K562 (cell line): ENCODE measurements around the gene CST5. TPM values are rescaled to one million over a fixed set of nuclear protein-coding genes. Genes with fewer than 3 reads are reported as not detected.

ENCODE experiments used
- ATAC-seq: fragments of 200-7000 bp; cut with Tn5 transposase; 3 replicates; pipeline ENCODE4 v1.9.1; 2020; ENCODE audit warnings: moderate library complexity
- BruUV-seq: library from RNA; stranded (reverse); fragments of 400-500 nt; replicated peaks from 2 replicates; lab custom pipeline; 2021; lab: Mats Ljungman, UMichigan
- CTCF ChIA-PET: fragments of 300-600 bp; formaldehyde crosslinking; extraction: SDS; loops from one replicate; lab custom pipeline; 2021; ENCODE audit warnings: low intra/inter-chr PET ratio; lab: Yijun Ruan, JAX
- POLR2A ChIA-PET: fragments of 300-600, 350-650 bp; sonication (Branson Sonifier 250); formaldehyde crosslinking; extraction: SDS; loops from one replicate; lab custom pipeline; 2021; ENCODE audit warnings: antibody characterized with exemption, inconsistent platforms; lab: Yijun Ruan, JAX
- DNase-seq, 4 experiments: peaks; one replicate each; pipeline versions ENCODE4 v3.0.0 to v3.0.0-alpha.2; 2011 to 2018; ENCODE audit warnings: low spot score in 3 of 4, mixed read lengths in 3 of 4; ENCODE audit errors: extremely low read depth in 1 of 4
- FAIRE-seq: peaks from 2 replicates; lab custom pipeline; 2011; peaks lifted over from hg19 to GRCh38; lab: Jason Lieb, UNC
- H2AFZ ChIP-seq: 2 replicates; pipeline ENCODE4 v1.6.0; 2011; ENCODE audit warnings: low read depth, low read length, control low read depth, inconsistent platforms
- H3K27ac ChIP-seq: fragments of 200-600 bp; 3 replicates; pipeline ENCODE4 v1.8.0; 2011; ENCODE audit warnings: low read depth, mild to moderate bottlenecking, control low read depth, inconsistent platforms, low read length, moderate library complexity, mixed read lengths; ENCODE audit errors: extremely low read depth
- H3K27me3 ChIP-seq, 2 experiments: fragments of 300-600 bp in 1 of 2; 2 replicates in 1 of 2; 3 replicates in 1 of 2; pipeline versions ENCODE4 v1.6.0 to v1.8.0; 2011; ENCODE audit warnings: inconsistent platforms in 2 of 2, low read length in 2 of 2, mild to moderate bottlenecking in 1 of 2, mixed read lengths in 1 of 2, moderate library complexity in 1 of 2; ENCODE audit not compliant: control insufficient read depth in 2 of 2, insufficient read depth in 2 of 2
- H3K36me3 ChIP-seq: fragments of 300-600 bp; 3 replicates; pipeline ENCODE4 v1.8.0; 2011; ENCODE audit warnings: mild to moderate bottlenecking, low read length, inconsistent platforms; ENCODE audit not compliant: control insufficient read depth, insufficient read depth
- H3K4me1 ChIP-seq, 2 experiments: fragments of 200-600 bp in 1 of 2; replicated peaks in 1 of 2; 2 replicates in 1 of 2; 3 replicates in 1 of 2; pipeline versions ENCODE4 v1.5.1 to v1.8.0; 2011; ENCODE audit warnings: inconsistent platforms in 2 of 2, low read length in 2 of 2, mild to moderate bottlenecking in 1 of 2, mixed read lengths in 1 of 2, moderate library complexity in 1 of 2; ENCODE audit not compliant: control insufficient read depth in 2 of 2, insufficient read depth in 2 of 2
- H3K4me2 ChIP-seq: 2 replicates; pipeline ENCODE4 v1.6.1; 2011; ENCODE audit warnings: low read length, control low read depth, inconsistent platforms, mixed read lengths; ENCODE audit not compliant: insufficient read depth
- H3K4me3 ChIP-seq: fragments of 200-600 bp; sonication (generic), shearing (Covaris generic); 2 replicates; pipeline ENCODE4 v1.5.1; 2016; ENCODE audit warnings: control low read depth, inconsistent platforms
- H3K79me2 ChIP-seq: fragments of 200-600 bp; 3 replicates; pipeline ENCODE4 v1.8.0; 2011; ENCODE audit warnings: low read length, inconsistent platforms; ENCODE audit not compliant: control insufficient read depth, insufficient read depth
- H3K9ac ChIP-seq, 2 experiments: 2 replicates each; pipeline versions ENCODE4 v1.6.0 to v1.6.1; 2011; ENCODE audit warnings: low read depth in 2 of 2, low read length in 2 of 2, control low read depth in 1 of 2, inconsistent platforms in 1 of 2, mild to moderate bottlenecking in 1 of 2, mixed read lengths in 1 of 2; ENCODE audit not compliant: insufficient read depth in 1 of 2
- H3K9me1 ChIP-seq: one replicate; pipeline ENCODE4 v1.6.0; 2011; ENCODE audit warnings: inconsistent platforms, mild to moderate bottlenecking, low read length, moderate library complexity; ENCODE audit not compliant: control insufficient read depth, insufficient read depth
- H3K9me3 ChIP-seq: replicated peaks from 2 replicates; pipeline ENCODE4 v1.5.1; 2011; ENCODE audit warnings: low read depth, low read length, inconsistent platforms; ENCODE audit not compliant: control insufficient read depth, insufficient read depth
- H4K20me1 ChIP-seq: replicated peaks from 2 replicates; pipeline ENCODE4 v1.6.1; 2011; ENCODE audit warnings: low read length, inconsistent platforms, mixed read lengths; ENCODE audit not compliant: control insufficient read depth, insufficient read depth
- CREB3L1 ChIP-seq: fragments of 450-650 bp; IDR thresholded peaks from 2 replicates; pipeline ENCODE4 v1.6.1; 2014; ENCODE audit warnings: low read depth, mild to moderate bottlenecking, moderate library complexity, borderline replicate concordance
- ZBTB11 ChIP-seq, 3 experiments: fragments of 200-800 bp in 1 of 3; fragments of 250-450 bp in 1 of 3; fragments of 450-650 bp in 1 of 3; sonication (Bioruptor Pico) in 1 of 3; sonication (Bioruptor generic) in 1 of 3; formaldehyde crosslinking in 1 of 3; IDR thresholded peaks; 2 replicates each; pipeline versions ENCODE4 v1.6.1 to v1.8.0; 2016 to 2022; ENCODE audit warnings: mild to moderate bottlenecking in 2 of 3, missing genetic modification characterization in 2 of 3, missing compliant biosample characterization in 1 of 3, moderate library complexity in 1 of 3
- ZNF12 ChIP-seq: sonication (generic); formaldehyde crosslinking; IDR thresholded peaks from 2 replicates; pipeline ENCODE4 v1.4.0; 2020; ENCODE audit warnings: mild to moderate bottlenecking, missing genetic modification reagents
- WGBS: fragments of 100-300 bp; shearing (Covaris generic); methylation state at CpG from one replicate; pipeline ENCODE4 v1.1.6; 2016; ENCODE audit warnings: low coverage, mixed read lengths; ENCODE audit not compliant: insufficient coverage; ENCODE audit errors: missing lambda C conversion rate; 5-methylcytosine and 5-hydroxymethylcytosine counted together
- in situ Hi-C: fragments of 300-500 bp; cut with MboI; formaldehyde crosslinking; loops from 4 replicates; pipeline ENCODE4 v1.15.0; 2018; ENCODE audit warnings: inconsistent platforms, mixed read lengths
- intact Hi-C: fragments of 100-400 bp; cut with micrococcal nuclease; formaldehyde crosslinking; loops from 2 replicates; pipeline ENCODE4 v1.14.2; 2022
- polyA plus RNA-seq, 8 experiments: library from polyadenylated mRNA; depleted of rRNA in 4 of 8; stranded (reverse) in 5 of 8; unstranded in 3 of 8; fragments of >200 nt; fragmentation: Nextera tagmentation in 2 of 8; fragmentation: Illumina TruSeq in 1 of 8; extraction: Ambion mirVana in 2 of 8; extraction: Trizol in 1 of 8; gene quantifications; 2 replicates each; pipeline versions ENCODE4 v1.2.1 to v1.2.3, GENCODE V29; 2011 to 2014; ENCODE audit warnings: inconsistent platforms in 1 of 8, missing spikeins in 1 of 8
- total RNA-seq, 7 experiments: library from RNA; depleted of rRNA in 6 of 7; stranded (reverse); fragments of >200 nt in 6 of 7; fragmentation: Illumina TruSeq in 2 of 7; extraction: Trizol in 2 of 7; gene quantifications; 2 replicates each; pipeline versions ENCODE4 v1.2.1 to v1.2.3, GENCODE V29; 2011 to 2021; ENCODE audit warnings: low replicate concordance in 1 of 7

The CST5 gene
- total and polyA plus RNA-seq, 9 of the 15 experiments (the other 6 are each of a cell fraction or from before 2014, with no cell fraction given), result not detected

- Histone ChIP-seq H3K27me3 (no peaks in the 10 kb centered on the region), H3K79me2 (no peaks in the 10 kb centered on the region), H3K27ac (no peak overlapping the region), H3K9me1 (no peaks in the 10 kb centered on the region), H2AFZ (no peak overlapping the region), H3K4me2 (no peak overlapping the region), H3K4me1 (no peaks in the 10 kb centered on the region), H3K4me3 (no peak overlapping the region), H3K36me3 (no peaks in the 10 kb centered on the region), H4K20me1 (no peaks in the 10 kb centered on the region), H3K9me3 (no peaks in the 10 kb centered on the region), H3K9ac (no peak overlapping the region)
- DNase-seq (no peak), ATAC-seq (no peak), FAIRE-seq (no peak)
- BruUV-seq, result no TSS peak
- WGBS, result 0% methylated on average over 4 of the region's 4 CpGs
- intact Hi-C loops, result no loop called here
- ChIA-PET POLR2A (no interaction called here), CTCF (no interaction called here)
- TF ChIP-seq CREB3L1, result no peak
- TF ChIP-seq ZNF12 (CRISPR knock-in tag), result no peak
- TF ChIP-seq ZBTB11 (CRISPR knock-in tag; IDR thresholded peaks at IDR 0.05), result no peak
- in situ Hi-C loops, result loop anchor here (10.0 kb wide), 1 partner anchor 114 kb away; no protein-coding TSS in a partner anchor
Measured at GRCh38 chr20:23880417-23880816, 869 bp upstream of the CST5 start.
